WI38 (cell line): ENCODE data around the gene SERPINF2.

ENCODE experiments used
- H3K4me3 ChIP-seq: 2 replicates; pipeline ENCODE4 v1.5.1; 2011; ENCODE audit warnings: low read depth, mild to moderate bottlenecking, control low read depth, low read length
- CTCF ChIP-seq: IDR thresholded peaks from 2 replicates; pipeline ENCODE4 v1.5.1; 2012; ENCODE audit warnings: low read depth, mild to moderate bottlenecking, control low read depth, low read length

The SERPINF2 gene

DNA sequence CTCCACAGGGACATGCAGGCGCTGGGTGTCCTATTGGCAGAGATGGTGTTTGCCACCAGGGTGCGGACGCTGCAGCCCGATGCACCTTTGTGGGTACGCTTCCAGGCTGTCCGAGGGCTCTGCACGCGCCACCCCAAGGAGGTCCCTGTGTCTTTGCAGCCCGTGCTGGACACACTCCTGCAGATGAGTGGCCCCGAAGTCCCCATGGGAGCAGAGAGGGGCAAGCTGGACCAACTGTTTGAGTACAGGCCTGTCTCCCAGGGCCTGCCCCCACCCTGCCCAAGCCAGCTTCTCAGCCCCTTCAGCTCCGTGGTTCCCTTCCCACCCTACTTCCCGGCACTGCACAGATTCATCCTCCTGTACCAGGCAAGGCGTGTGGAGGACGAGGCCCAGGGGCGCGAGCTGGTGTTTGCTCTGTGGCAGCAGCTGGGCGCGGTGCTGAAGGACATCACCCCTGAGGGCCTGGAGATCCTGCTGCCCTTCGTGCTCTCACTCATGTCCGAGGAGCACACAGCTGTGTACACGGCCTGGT is 15.3 kb upstream of the SERPINF2 start:
- no peak overlapping the region for H3K4me3 ChIP-seq
- no peak for TF ChIP-seq CTCF

GRCh38 chr17:1727876-1728630 is 14.6 kb upstream of the SERPINF2 start:
- TF ChIP-seq CTCF = no peak
- H3K4me3 ChIP-seq = no peak overlapping the region

DNA sequence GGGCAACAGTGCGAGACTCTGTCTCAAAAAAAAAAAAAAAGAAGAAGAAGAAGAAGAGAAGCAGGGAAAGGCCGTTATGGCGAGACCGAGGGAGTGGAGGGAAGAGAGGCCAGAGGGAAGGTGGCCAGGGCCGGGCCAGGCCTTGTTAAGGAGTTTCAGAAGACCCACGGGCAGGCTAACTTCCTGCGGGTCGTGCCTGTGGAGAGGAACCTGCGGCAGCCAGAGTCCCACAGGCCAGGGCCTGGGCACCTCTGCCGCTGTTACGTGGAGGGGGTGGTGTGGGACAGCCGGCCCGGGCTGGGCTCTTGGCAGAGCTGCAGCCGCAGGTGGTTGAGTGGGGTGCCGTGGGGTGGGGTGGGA is 12.7 kb upstream of the SERPINF2 start:
- no peak for TF ChIP-seq CTCF
- H3K4me3 ChIP-seq = no peak overlapping the region

- no peak for TF ChIP-seq CTCF
- no peak overlapping the region for H3K4me3 ChIP-seq
Measured at GRCh38 chr17:1730326-1731193, 12.1 kb upstream of the SERPINF2 start.

DNA sequence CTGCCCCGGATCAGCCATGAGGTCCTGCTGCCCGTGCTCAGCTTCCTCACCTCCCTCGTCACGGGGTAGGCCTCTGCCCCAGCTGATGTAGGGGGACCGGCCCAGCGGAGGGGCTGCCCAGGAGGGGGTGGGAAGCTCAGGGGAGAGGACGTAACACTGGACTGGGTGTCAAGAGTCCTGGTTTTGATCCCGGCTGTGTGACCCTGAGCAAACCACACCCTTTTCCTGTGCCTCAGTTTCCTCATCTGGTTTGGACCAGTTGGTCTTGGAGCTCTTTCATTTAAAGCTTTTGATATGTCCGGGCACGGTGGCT is 11.5 kb upstream of the SERPINF2 start:
- no peak overlapping the region for H3K4me3 ChIP-seq
- TF ChIP-seq CTCF = no peak

- TF ChIP-seq CTCF = no peak
- no peak overlapping the region for H3K4me3 ChIP-seq
Measured at GRCh38 chr17:1732241-1732832, 10.3 kb upstream of the SERPINF2 start.
